NCI-H2029 (cell line): ENCODE measurements around the gene PLSCR1.

Experiments used
- DNase-seq: peaks from one replicate; lab custom pipeline; 2025; lab: John Stamatoyannopoulos, UW

PLSCR1 gene

GRCh38 chr3:146550070-146550615 is 5.7 kb upstream of the PLSCR1 start:
- no peak for DNase-seq

- no peak for DNase-seq
Measured at GRCh38 chr3:146547235-146547835, 2.9 kb upstream of the PLSCR1 start.

- DNase-seq = no peak
Measured at GRCh38 chr3:146546366-146546965, 2.1 kb upstream of the PLSCR1 start.

- DNase-seq = no peak
Measured at GRCh38 chr3:146544929-146545528, 622 bp upstream of the PLSCR1 start.

GRCh38 chr3:146543461-146544001 is 876 bp downstream of the PLSCR1 start:
- DNase-seq = peak; percentile 8

- no peak for DNase-seq
Measured at GRCh38 chr3:146542978-146543377, 1.4 kb downstream of the PLSCR1 start.

GRCh38 chr3:146542179-146542578 is 2.2 kb downstream of the PLSCR1 start:
- no peak for DNase-seq

GRCh38 chr3:146540978-146541377 is 3.4 kb downstream of the PLSCR1 start:
- DNase-seq = no peak

GRCh38 chr3:146540236-146540635 is 4.2 kb downstream of the PLSCR1 start:
- no peak for DNase-seq

- no peak for DNase-seq
Measured at GRCh38 chr3:146539315-146539714, 5.1 kb downstream of the PLSCR1 start.

GRCh38 chr3:146537603-146538002 is 6.8 kb downstream of the PLSCR1 start:
- no peak for DNase-seq

- DNase-seq = no peak
Measured at GRCh38 chr3:146536681-146537080, 7.7 kb downstream of the PLSCR1 start.

GRCh38 chr3:146532406-146532805 is 12.0 kb downstream of the PLSCR1 start:
- DNase-seq = no peak

- DNase-seq = no peak
Measured at GRCh38 chr3:146530609-146531008, 13.8 kb downstream of the PLSCR1 start.

GRCh38 chr3:146529021-146529420 is 15.4 kb downstream of the PLSCR1 start:
- no peak for DNase-seq

GRCh38 chr3:146524961-146525360 is 19.4 kb downstream of the PLSCR1 start:
- DNase-seq = no peak

- no peak for DNase-seq
Measured at GRCh38 chr3:146523531-146523930, 20.9 kb downstream of the PLSCR1 start.

GRCh38 chr3:146522174-146523158 is 21.9 kb downstream of the PLSCR1 start:
- peak; percentile 14 for DNase-seq

- DNase-seq = no peak
Measured at GRCh38 chr3:146521394-146521793, 23.0 kb downstream of the PLSCR1 start.

- no peak for DNase-seq
Measured at GRCh38 chr3:146519810-146520209, 24.6 kb downstream of the PLSCR1 start.

GRCh38 chr3:146517684-146518435 is 26.5 kb downstream of the PLSCR1 start:
- peak; percentile 90 for DNase-seq
